A549 (cell line): ENCODE results near the gene EFCAB7.

Experiments
- CBX2 ChIP-seq: fragments of 200-600 bp; sonication (generic); IDR thresholded peaks from 2 replicates; pipeline ENCODE4 v1.6.1; 2016; ENCODE audit warnings: low read depth, mild to moderate bottlenecking, borderline replicate concordance
- ELK1 ChIP-seq: fragments of 150-350 bp; IDR thresholded peaks from 2 replicates; pipeline ENCODE4 v1.6.1; 2014; ENCODE audit warnings: low read depth, mild to moderate bottlenecking, low read length
- EP300 ChIP-seq, 2 experiments: fragments of >200 bp; sonication (Bioruptor Twin); formaldehyde crosslinking; IDR thresholded peaks; 2 replicates in 1 of 2; 3 replicates in 1 of 2; pipeline ENCODE4 v1.6.1; 2016 to 2017
- KDM5A ChIP-seq: fragments of 200-600 bp; sonication (generic); IDR thresholded peaks from 2 replicates; pipeline ENCODE4 v1.6.1; 2016; ENCODE audit warnings: antibody characterized with exemption, mild to moderate bottlenecking
- MAFK ChIP-seq: fragments of 450-650 bp; IDR thresholded peaks from 2 replicates; pipeline ENCODE4 v1.6.1; 2014; ENCODE audit not compliant: partially characterized antibody
- POLR2A ChIP-seq: IDR thresholded peaks from 2 replicates; pipeline ENCODE4 v1.6.1; 2012; ENCODE audit warnings: mild to moderate bottlenecking, low read length
- RARB ChIP-seq: fragments of 250-450 bp; sonication (Bioruptor Pico); IDR thresholded peaks from 2 replicates; pipeline ENCODE4 v1.8.0; 2021; ENCODE audit warnings: mild to moderate bottlenecking, moderate library complexity
- RFX5 ChIP-seq: fragments of 450-650 bp; IDR thresholded peaks from 2 replicates; pipeline ENCODE4 v1.7.1; 2014; ENCODE audit warnings: antibody characterized with exemption, mild to moderate bottlenecking, moderate library complexity
- ZNF302 ChIP-seq: fragments of 250-450 bp; sonication (Bioruptor Pico); IDR thresholded peaks from 2 replicates; pipeline ENCODE4 v1.9.0; 2021; ENCODE audit warnings: inconsistent platforms, mild to moderate bottlenecking, moderate library complexity
- TF ChIP-seq, protein P1 (sequence below): fragments of 200-600 bp; sonication (generic); IDR thresholded peaks from 2 replicates; pipeline ENCODE4 v1.6.1; 2016; ENCODE audit warnings: antibody characterized with exemption, mild to moderate bottlenecking, moderate library complexity
- TF ChIP-seq, protein P2 (sequence below): fragments of >200 bp; sonication (Bioruptor Twin); formaldehyde crosslinking; IDR thresholded peaks from 3 replicates; pipeline ENCODE4 v1.5.1; 2016
- TF ChIP-seq, protein P3 (sequence below): IDR thresholded peaks from 2 replicates; pipeline ENCODE4 v1.6.1; 2012

DNA sequence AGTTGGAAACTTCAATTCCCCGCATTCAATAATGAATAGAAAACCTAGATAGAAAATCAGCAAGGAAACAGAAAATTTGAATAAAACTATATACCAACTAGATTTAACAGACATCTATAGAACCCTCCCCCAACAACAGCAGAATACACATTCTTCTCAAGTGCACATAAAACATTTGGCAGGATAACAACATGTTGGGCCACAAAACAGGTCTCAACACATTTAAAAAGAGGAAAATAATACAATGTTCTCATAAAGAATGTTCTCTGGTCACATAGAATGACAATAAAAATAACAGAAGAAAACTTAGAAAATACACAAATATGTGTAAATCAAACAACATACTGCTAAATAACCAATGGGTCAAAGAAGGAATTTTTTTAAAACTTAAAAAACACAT lies 25.2 kb upstream of the EFCAB7 start:
- no peak for TF ChIP-seq RFX5
- no peak for TF ChIP-seq POLR2A
- TF ChIP-seq, protein P1, sequence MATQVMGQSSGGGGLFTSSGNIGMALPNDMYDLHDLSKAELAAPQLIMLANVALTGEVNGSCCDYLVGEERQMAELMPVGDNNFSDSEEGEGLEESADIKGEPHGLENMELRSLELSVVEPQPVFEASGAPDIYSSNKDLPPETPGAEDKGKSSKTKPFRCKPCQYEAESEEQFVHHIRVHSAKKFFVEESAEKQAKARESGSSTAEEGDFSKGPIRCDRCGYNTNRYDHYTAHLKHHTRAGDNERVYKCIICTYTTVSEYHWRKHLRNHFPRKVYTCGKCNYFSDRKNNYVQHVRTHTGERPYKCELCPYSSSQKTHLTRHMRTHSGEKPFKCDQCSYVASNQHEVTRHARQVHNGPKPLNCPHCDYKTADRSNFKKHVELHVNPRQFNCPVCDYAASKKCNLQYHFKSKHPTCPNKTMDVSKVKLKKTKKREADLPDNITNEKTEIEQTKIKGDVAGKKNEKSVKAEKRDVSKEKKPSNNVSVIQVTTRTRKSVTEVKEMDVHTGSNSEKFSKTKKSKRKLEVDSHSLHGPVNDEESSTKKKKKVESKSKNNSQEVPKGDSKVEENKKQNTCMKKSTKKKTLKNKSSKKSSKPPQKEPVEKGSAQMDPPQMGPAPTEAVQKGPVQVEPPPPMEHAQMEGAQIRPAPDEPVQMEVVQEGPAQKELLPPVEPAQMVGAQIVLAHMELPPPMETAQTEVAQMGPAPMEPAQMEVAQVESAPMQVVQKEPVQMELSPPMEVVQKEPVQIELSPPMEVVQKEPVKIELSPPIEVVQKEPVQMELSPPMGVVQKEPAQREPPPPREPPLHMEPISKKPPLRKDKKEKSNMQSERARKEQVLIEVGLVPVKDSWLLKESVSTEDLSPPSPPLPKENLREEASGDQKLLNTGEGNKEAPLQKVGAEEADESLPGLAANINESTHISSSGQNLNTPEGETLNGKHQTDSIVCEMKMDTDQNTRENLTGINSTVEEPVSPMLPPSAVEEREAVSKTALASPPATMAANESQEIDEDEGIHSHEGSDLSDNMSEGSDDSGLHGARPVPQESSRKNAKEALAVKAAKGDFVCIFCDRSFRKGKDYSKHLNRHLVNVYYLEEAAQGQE: no peak
- no peak for TF ChIP-seq CBX2
- no peak for TF ChIP-seq KDM5A
- TF ChIP-seq RARB (CRISPR knock-in tag): no peak
- TF ChIP-seq, protein P2, sequence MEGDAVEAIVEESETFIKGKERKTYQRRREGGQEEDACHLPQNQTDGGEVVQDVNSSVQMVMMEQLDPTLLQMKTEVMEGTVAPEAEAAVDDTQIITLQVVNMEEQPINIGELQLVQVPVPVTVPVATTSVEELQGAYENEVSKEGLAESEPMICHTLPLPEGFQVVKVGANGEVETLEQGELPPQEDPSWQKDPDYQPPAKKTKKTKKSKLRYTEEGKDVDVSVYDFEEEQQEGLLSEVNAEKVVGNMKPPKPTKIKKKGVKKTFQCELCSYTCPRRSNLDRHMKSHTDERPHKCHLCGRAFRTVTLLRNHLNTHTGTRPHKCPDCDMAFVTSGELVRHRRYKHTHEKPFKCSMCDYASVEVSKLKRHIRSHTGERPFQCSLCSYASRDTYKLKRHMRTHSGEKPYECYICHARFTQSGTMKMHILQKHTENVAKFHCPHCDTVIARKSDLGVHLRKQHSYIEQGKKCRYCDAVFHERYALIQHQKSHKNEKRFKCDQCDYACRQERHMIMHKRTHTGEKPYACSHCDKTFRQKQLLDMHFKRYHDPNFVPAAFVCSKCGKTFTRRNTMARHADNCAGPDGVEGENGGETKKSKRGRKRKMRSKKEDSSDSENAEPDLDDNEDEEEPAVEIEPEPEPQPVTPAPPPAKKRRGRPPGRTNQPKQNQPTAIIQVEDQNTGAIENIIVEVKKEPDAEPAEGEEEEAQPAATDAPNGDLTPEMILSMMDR: no peak
- no peak for TF ChIP-seq ELK1
- TF ChIP-seq, protein P3, sequence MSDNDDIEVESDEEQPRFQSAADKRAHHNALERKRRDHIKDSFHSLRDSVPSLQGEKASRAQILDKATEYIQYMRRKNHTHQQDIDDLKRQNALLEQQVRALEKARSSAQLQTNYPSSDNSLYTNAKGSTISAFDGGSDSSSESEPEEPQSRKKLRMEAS: no peak
- no peak for TF ChIP-seq ZNF302 (CRISPR knock-in tag)
- TF ChIP-seq MAFK: no peak
- no peak for TF ChIP-seq EP300 (IDR thresholded peaks at IDR 0.05)
